Rectal smooth muscle tissue (tissue), 1 donor: ENCODE data around the gene RYR3.

Experiments
- H3K27ac ChIP-seq: one replicate; pipeline ENCODE4 v1.7.0; 2013; ENCODE audit warnings: low read depth, low read length, inconsistent platforms
- H3K27me3 ChIP-seq: one replicate; pipeline ENCODE4 v1.7.0; 2013; ENCODE audit warnings: low read length; ENCODE audit not compliant: control insufficient read depth, insufficient read depth
- H3K36me3 ChIP-seq: one replicate; pipeline ENCODE4 v1.7.0; 2013; ENCODE audit warnings: low read length; ENCODE audit not compliant: control insufficient read depth, insufficient read depth
- H3K4me1 ChIP-seq: one replicate; pipeline ENCODE4 v1.7.0; 2013; ENCODE audit warnings: low read length; ENCODE audit not compliant: control insufficient read depth, insufficient read depth
- H3K4me3 ChIP-seq: one replicate; pipeline ENCODE4 v1.7.0; 2013; ENCODE audit warnings: low read length
- H3K9ac ChIP-seq: one replicate; pipeline ENCODE4 v1.7.0; 2013; ENCODE audit warnings: low read length

RYR3 gene

GRCh38 chr15:33729653-33730052, 418.9 kb downstream of the RYR3 start:
- no peak overlapping the region for H3K27ac ChIP-seq
- no peak overlapping the region for H3K9ac ChIP-seq
- no peaks in the 10 kb centered on the region for H3K4me1 ChIP-seq
- no peaks in the 10 kb centered on the region for H3K36me3 ChIP-seq
- no peaks in the 10 kb centered on the region for H3K27me3 ChIP-seq
- H3K4me3 ChIP-seq = no peak overlapping the region

- no peaks in the 10 kb centered on the region for H3K27me3 ChIP-seq
- no peak overlapping the region for H3K4me3 ChIP-seq
- no peaks in the 10 kb centered on the region for H3K36me3 ChIP-seq
- H3K27ac ChIP-seq = no peak overlapping the region
- no peak overlapping the region for H3K9ac ChIP-seq
- H3K4me1 ChIP-seq = no peaks in the 10 kb centered on the region
Measured at GRCh38 chr15:33730815-33731214, 420.0 kb downstream of the RYR3 start.

- no peak overlapping the region for H3K4me3 ChIP-seq
- H3K27ac ChIP-seq = no peak overlapping the region
- no peak overlapping the region for H3K9ac ChIP-seq
- no peaks in the 10 kb centered on the region for H3K4me1 ChIP-seq
- no peaks in the 10 kb centered on the region for H3K36me3 ChIP-seq
- H3K27me3 ChIP-seq = no peaks in the 10 kb centered on the region
Measured at GRCh38 chr15:33735143-33735542, 424.4 kb downstream of the RYR3 start.

GRCh38 chr15:33735637-33736247, 425.0 kb downstream of the RYR3 start:
- no peak overlapping the region for H3K4me3 ChIP-seq
- no peaks in the 10 kb centered on the region for H3K36me3 ChIP-seq
- no peaks in the 10 kb centered on the region for H3K4me1 ChIP-seq
- no peak overlapping the region for H3K27ac ChIP-seq
- no peaks in the 10 kb centered on the region for H3K27me3 ChIP-seq
- H3K9ac ChIP-seq = no peak overlapping the region

GRCh38 chr15:33737687-33738601, 427.2 kb downstream of the RYR3 start:
- Histone ChIP-seq H3K36me3 (no peaks in the 10 kb centered on the region), H3K4me1 (no peaks in the 10 kb centered on the region), H3K9ac (no peak overlapping the region), H3K27ac (no peak overlapping the region), H3K4me3 (no peak overlapping the region), H3K27me3 (no peaks in the 10 kb centered on the region)

- Histone ChIP-seq H3K27ac (no peak overlapping the region), H3K36me3 (no peaks in the 10 kb centered on the region), H3K4me3 (no peak overlapping the region), H3K4me1 (no peaks in the 10 kb centered on the region), H3K9ac (no peak overlapping the region), H3K27me3 (no peaks in the 10 kb centered on the region)
Measured at GRCh38 chr15:33738941-33739664, 428.3 kb downstream of the RYR3 start.

GRCh38 chr15:33742306-33742705, 431.5 kb downstream of the RYR3 start:
- Histone ChIP-seq H3K36me3 (no peaks in the 10 kb centered on the region), H3K4me1 (no peaks in the 10 kb centered on the region), H3K4me3 (no peak overlapping the region)

GRCh38 chr15:33742800-33743199, 432.0 kb downstream of the RYR3 start:
- Histone ChIP-seq H3K4me1 (no peaks in the 10 kb centered on the region), H3K9ac (no peak overlapping the region), H3K27me3 (no peaks in the 10 kb centered on the region), H3K4me3 (no peak overlapping the region), H3K27ac (no peak overlapping the region), H3K36me3 (no peaks in the 10 kb centered on the region)

More at GRCh38 chr15:33742306-33742705, 431.5 kb downstream of the RYR3 start:
- no peaks in the 10 kb centered on the region for H3K27me3 ChIP-seq
- H3K9ac ChIP-seq = no peak overlapping the region
- H3K27ac ChIP-seq = no peak overlapping the region

- H3K4me3 ChIP-seq = no peak overlapping the region
- H3K4me1 ChIP-seq = no peaks in the 10 kb centered on the region
- no peak overlapping the region for H3K9ac ChIP-seq
- H3K27ac ChIP-seq = no peak overlapping the region
- no peaks in the 10 kb centered on the region for H3K36me3 ChIP-seq
- no peaks in the 10 kb centered on the region for H3K27me3 ChIP-seq
Measured at GRCh38 chr15:33746203-33746602, 435.4 kb downstream of the RYR3 start.

- no peaks in the 10 kb centered on the region for H3K36me3 ChIP-seq
- H3K4me1 ChIP-seq = no peaks in the 10 kb centered on the region
- no peaks in the 10 kb centered on the region for H3K27me3 ChIP-seq
- H3K9ac ChIP-seq = no peak overlapping the region
- no peak overlapping the region for H3K27ac ChIP-seq
- H3K4me3 ChIP-seq = no peak overlapping the region
Measured at GRCh38 chr15:33753012-33753411, 442.2 kb downstream of the RYR3 start.

- Histone ChIP-seq H3K4me1 (no peaks in the 10 kb centered on the region), H3K27ac (no peak overlapping the region), H3K9ac (no peak overlapping the region), H3K36me3 (peaks cover 2% of the 10 kb centered on the region), H3K4me3 (no peak overlapping the region), H3K27me3 (no peaks in the 10 kb centered on the region)
Measured at GRCh38 chr15:33754242-33754641, 443.5 kb downstream of the RYR3 start.

GRCh38 chr15:33756961-33757360, 446.2 kb downstream of the RYR3 start:
- H3K27me3 ChIP-seq = no peaks in the 10 kb centered on the region
- no peak overlapping the region for H3K27ac ChIP-seq

More at GRCh38 chr15:33756961-33757360, 446.2 kb downstream of the RYR3 start:
- Histone ChIP-seq H3K36me3 (peaks cover 2% of the 10 kb centered on the region), H3K4me1 (no peaks in the 10 kb centered on the region), H3K9ac (no peak overlapping the region), H3K4me3 (no peak overlapping the region)
